A549 (cell line): ENCODE data around the gene KDM4D.

Experiments used
- BHLHE40 ChIP-seq: IDR thresholded peaks from 2 replicates; pipeline ENCODE4 v1.6.1; 2012; ENCODE audit warnings: low read depth, low read length, inconsistent platforms
- CBX8 ChIP-seq: fragments of 200-600 bp; sonication (generic); IDR thresholded peaks from 2 replicates; pipeline ENCODE4 v1.6.1; 2016
- CHD2 ChIP-seq: fragments of 150-350 bp; IDR thresholded peaks from 2 replicates; pipeline ENCODE4 v1.6.1; 2014; ENCODE audit warnings: low read length; ENCODE audit not compliant: partially characterized antibody
- CTCF ChIP-seq: fragments of >200 bp; sonication (Bioruptor Twin); formaldehyde crosslinking; IDR thresholded peaks from 3 replicates; pipeline ENCODE4 v1.5.1; 2016
- E2F6 ChIP-seq: IDR thresholded peaks from 2 replicates; pipeline ENCODE4 v1.6.1; 2012; ENCODE audit warnings: low read depth, borderline replicate concordance
- ESRRA ChIP-seq: fragments of 150-350 bp; IDR thresholded peaks from 2 replicates; pipeline ENCODE4 v1.6.1; 2014; ENCODE audit warnings: mild to moderate bottlenecking, low read length, borderline replicate concordance
- JUN ChIP-seq, 2 experiments: fragments of >200 bp; sonication (Bioruptor Twin); formaldehyde crosslinking; IDR thresholded peaks; 2 replicates in 1 of 2; 3 replicates in 1 of 2; pipeline ENCODE4 v1.6.1; 2016 to 2017
- POLR2A ChIP-seq: IDR thresholded peaks from 2 replicates; pipeline ENCODE4 v1.6.1; 2012; ENCODE audit warnings: mild to moderate bottlenecking, low read length
- ZNF302 ChIP-seq: fragments of 250-450 bp; sonication (Bioruptor Pico); IDR thresholded peaks from 2 replicates; pipeline ENCODE4 v1.9.0; 2021; ENCODE audit warnings: inconsistent platforms, mild to moderate bottlenecking, moderate library complexity
- TF ChIP-seq, protein P1 (sequence below): fragments of 450-650 bp; IDR thresholded peaks from 2 replicates; pipeline ENCODE4 v1.6.1; 2014; ENCODE audit warnings: antibody characterized with exemption
- TF ChIP-seq, protein P2 (sequence below): IDR thresholded peaks from 2 replicates; pipeline ENCODE4 v1.6.1; 2012

DNA sequence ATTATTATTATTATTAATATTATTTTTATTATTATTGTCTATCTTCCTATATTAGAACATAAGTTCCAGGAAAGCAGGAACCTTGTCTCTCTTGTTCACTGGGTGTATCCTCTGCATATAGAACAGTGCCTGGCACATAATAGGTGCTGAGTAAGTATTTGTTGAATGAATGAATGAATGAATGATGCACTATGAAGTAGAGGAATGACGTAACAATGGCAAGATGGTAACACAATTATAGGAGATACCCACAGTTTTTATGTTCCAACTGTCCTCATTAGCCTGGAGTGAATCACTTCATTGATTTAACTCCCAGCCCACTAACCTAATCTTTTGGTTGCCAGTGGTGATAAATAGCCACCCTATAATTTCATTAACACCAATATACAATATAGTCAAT is 2.1 kb downstream of the KDM4D start:
- TF ChIP-seq ESRRA, result no peak
- TF ChIP-seq CTCF, result no peak
- TF ChIP-seq E2F6, result no peak
- TF ChIP-seq POLR2A, result no peak
- no peak for TF ChIP-seq ZNF302 (CRISPR knock-in tag)
- no peak for TF ChIP-seq JUN (IDR thresholded peaks at IDR 0.05)
- TF ChIP-seq CBX8, result no peak
- TF ChIP-seq, protein P1, sequence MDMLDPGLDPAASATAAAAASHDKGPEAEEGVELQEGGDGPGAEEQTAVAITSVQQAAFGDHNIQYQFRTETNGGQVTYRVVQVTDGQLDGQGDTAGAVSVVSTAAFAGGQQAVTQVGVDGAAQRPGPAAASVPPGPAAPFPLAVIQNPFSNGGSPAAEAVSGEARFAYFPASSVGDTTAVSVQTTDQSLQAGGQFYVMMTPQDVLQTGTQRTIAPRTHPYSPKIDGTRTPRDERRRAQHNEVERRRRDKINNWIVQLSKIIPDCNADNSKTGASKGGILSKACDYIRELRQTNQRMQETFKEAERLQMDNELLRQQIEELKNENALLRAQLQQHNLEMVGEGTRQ, result no peak
- no peak for TF ChIP-seq BHLHE40
- no peak for TF ChIP-seq CHD2
- TF ChIP-seq, protein P2, sequence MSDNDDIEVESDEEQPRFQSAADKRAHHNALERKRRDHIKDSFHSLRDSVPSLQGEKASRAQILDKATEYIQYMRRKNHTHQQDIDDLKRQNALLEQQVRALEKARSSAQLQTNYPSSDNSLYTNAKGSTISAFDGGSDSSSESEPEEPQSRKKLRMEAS, result no peak
